DND-41 (cell line): ENCODE measurements around the gene PEAK3.

Experiments
- ATAC-seq: fragments of 200-7000 bp; cut with Tn5 transposase; 3 replicates; pipeline ENCODE4 v1.9.1; 2021; ENCODE audit warnings: low read depth; ENCODE audit not compliant: insufficient read depth
- DNase-seq: peaks from one replicate; pipeline ENCODE4 v3.0.0-alpha.2; 2020
- H2AFZ ChIP-seq: 2 replicates; pipeline ENCODE4 v1.6.0; 2012; ENCODE audit warnings: low read depth, low read length
- H3K27ac ChIP-seq: 2 replicates; pipeline ENCODE4 v1.5.1; 2012; ENCODE audit warnings: low read length, inconsistent platforms
- H3K27me3 ChIP-seq: fragments of 200-600 bp; sonication (generic); 2 replicates; pipeline ENCODE4 v1.6.0; 2012; ENCODE audit warnings: low read length, mild to moderate bottlenecking, inconsistent platforms; ENCODE audit not compliant: insufficient read depth, poor library complexity
- H3K36me3 ChIP-seq: 2 replicates; pipeline ENCODE4 v1.5.1; 2012; ENCODE audit warnings: low read length, inconsistent platforms; ENCODE audit not compliant: insufficient read depth
- H3K4me1 ChIP-seq: 2 replicates; pipeline ENCODE4 v1.5.1; 2012; ENCODE audit warnings: mild to moderate bottlenecking, low read length; ENCODE audit not compliant: insufficient read depth
- H3K4me2 ChIP-seq: 2 replicates; pipeline ENCODE4 v1.6.0; 2012; ENCODE audit warnings: mild to moderate bottlenecking, moderate library complexity, low read length, inconsistent platforms; ENCODE audit not compliant: insufficient read depth
- H3K4me3 ChIP-seq, 2 experiments: fragments of 200-600 bp in 1 of 2; shearing (Covaris generic) in 1 of 2; 2 replicates each; pipeline ENCODE4 v1.5.1; 2012 to 2016; ENCODE audit warnings: inconsistent platforms in 2 of 2, low read length in 2 of 2, mild to moderate bottlenecking in 2 of 2, low read depth in 1 of 2, moderate library complexity in 1 of 2
- H3K79me2 ChIP-seq: 2 replicates; pipeline ENCODE4 v1.6.0; 2012; ENCODE audit warnings: low read length, inconsistent platforms; ENCODE audit not compliant: insufficient read depth
- H3K9ac ChIP-seq: 2 replicates; pipeline ENCODE4 v1.6.0; 2012; ENCODE audit warnings: low read depth, mild to moderate bottlenecking, inconsistent platforms, low read length, moderate library complexity
- H3K9me3 ChIP-seq: 2 replicates; pipeline ENCODE4 v1.5.1; 2012; ENCODE audit warnings: low read length, moderate library complexity, mild to moderate bottlenecking, inconsistent platforms; ENCODE audit not compliant: insufficient read depth, severe bottlenecking
- H4K20me1 ChIP-seq: 2 replicates; pipeline ENCODE4 v1.6.0; 2012; ENCODE audit warnings: low read length; ENCODE audit not compliant: insufficient read depth
- CTCF ChIP-seq: IDR thresholded peaks from 2 replicates; pipeline ENCODE4 v1.5.1; 2012; ENCODE audit warnings: borderline replicate concordance, low read length, moderate library complexity, mild to moderate bottlenecking; ENCODE audit not compliant: poor library complexity, severe bottlenecking; ENCODE audit errors: extremely low read depth
- EZH2 ChIP-seq: IDR thresholded peaks from 3 replicates; pipeline ENCODE4 v1.6.1; 2012; ENCODE audit warnings: borderline replicate concordance, low read depth, mild to moderate bottlenecking, moderate library complexity, low read length, inconsistent platforms; ENCODE audit not compliant: severe bottlenecking

Gene PEAK3

GRCh38 chr19:2290441-2291184 is 8.6 kb upstream of the PEAK3 start:
- ATAC-seq, result no peak
- no peak overlapping the region for H2AFZ ChIP-seq
- peaks cover 9% of the 10 kb centered on the region; the same call in 1 of the 2 replicates for H4K20me1 ChIP-seq
- H3K79me2 ChIP-seq, result no peaks in the 10 kb centered on the region
- DNase-seq, result no peak
- H3K4me1 ChIP-seq, result peaks cover 11% of the 10 kb centered on the region
- no peaks in the 10 kb centered on the region for H3K36me3 ChIP-seq
- H3K4me2 ChIP-seq, result 0 out of 2 replicates have a peak overlapping the region, but pooled peaks have one; percentile 51
- no peaks in the 10 kb centered on the region for H3K27me3 ChIP-seq
- H3K9ac ChIP-seq, result no peak overlapping the region
- no peaks in the 10 kb centered on the region for H3K9me3 ChIP-seq
- H3K27ac ChIP-seq, result no peak overlapping the region
- TF ChIP-seq CTCF, result no peak
- TF ChIP-seq EZH2, result no peak
- no peak overlapping the region for H3K4me3 ChIP-seq

DNA sequence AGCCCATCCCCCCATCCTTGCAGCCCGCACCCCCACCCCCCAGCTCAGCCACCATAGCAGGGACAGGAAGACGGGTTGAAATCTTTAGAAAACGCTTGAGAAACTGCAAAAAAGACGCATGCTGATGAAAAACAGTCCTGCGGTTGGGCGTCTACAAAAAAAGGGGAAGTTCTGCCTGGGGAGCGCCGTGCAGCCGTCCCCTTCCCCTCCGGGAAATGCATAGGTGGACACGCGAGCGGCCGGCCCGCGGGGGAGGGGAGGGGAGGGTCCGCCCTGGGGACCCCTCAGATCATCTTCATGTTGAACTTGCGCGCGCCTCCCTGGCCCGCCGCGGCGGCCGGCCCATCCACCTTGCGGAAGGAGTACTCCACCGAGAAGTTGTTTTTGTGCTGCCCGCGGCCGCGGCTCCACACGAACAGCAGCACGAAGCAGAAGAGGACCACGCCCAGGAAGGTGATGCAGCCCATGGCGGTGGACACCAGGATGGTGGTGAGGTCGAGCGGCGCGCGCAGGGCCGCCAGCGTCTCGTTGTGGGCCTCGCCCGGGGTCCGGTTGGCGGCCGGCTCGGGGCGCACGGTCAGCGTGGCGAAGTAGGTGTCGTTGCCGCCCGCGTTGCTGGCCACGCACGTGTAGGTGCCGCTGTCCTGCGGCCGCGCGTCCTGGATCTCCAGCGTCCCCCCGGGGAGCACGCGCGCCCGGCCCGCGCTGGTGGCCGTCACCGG is 7.9 kb upstream of the PEAK3 start:
- no peaks in the 10 kb centered on the region for H3K36me3 ChIP-seq
- DNase-seq, result peak; percentile 18
- peaks cover 9% of the 10 kb centered on the region; the same call in 1 of the 2 replicates for H4K20me1 ChIP-seq
- peaks cover 11% of the 10 kb centered on the region for H3K4me1 ChIP-seq
- peak overlapping the region; percentile 51 for H3K4me2 ChIP-seq
- TF ChIP-seq EZH2 (no peak), CTCF (no peak)
- H3K27me3 ChIP-seq, result no peaks in the 10 kb centered on the region
- peak overlapping the region; percentile 42; the same call in 1 of the 2 replicates for H3K9ac ChIP-seq
- peak overlapping the region in 1 of 2 experiments; percentile 32; a peak in 1 of 4 replicates for H3K4me3 ChIP-seq
- H3K9me3 ChIP-seq, result no peaks in the 10 kb centered on the region
- peak; percentile 23; the same call in 2 of the 3 replicates for ATAC-seq
- peak overlapping the region; percentile 45; the same call in 1 of the 2 replicates for H2AFZ ChIP-seq
- H3K27ac ChIP-seq, result no peak overlapping the region
- no peaks in the 10 kb centered on the region for H3K79me2 ChIP-seq

DNA sequence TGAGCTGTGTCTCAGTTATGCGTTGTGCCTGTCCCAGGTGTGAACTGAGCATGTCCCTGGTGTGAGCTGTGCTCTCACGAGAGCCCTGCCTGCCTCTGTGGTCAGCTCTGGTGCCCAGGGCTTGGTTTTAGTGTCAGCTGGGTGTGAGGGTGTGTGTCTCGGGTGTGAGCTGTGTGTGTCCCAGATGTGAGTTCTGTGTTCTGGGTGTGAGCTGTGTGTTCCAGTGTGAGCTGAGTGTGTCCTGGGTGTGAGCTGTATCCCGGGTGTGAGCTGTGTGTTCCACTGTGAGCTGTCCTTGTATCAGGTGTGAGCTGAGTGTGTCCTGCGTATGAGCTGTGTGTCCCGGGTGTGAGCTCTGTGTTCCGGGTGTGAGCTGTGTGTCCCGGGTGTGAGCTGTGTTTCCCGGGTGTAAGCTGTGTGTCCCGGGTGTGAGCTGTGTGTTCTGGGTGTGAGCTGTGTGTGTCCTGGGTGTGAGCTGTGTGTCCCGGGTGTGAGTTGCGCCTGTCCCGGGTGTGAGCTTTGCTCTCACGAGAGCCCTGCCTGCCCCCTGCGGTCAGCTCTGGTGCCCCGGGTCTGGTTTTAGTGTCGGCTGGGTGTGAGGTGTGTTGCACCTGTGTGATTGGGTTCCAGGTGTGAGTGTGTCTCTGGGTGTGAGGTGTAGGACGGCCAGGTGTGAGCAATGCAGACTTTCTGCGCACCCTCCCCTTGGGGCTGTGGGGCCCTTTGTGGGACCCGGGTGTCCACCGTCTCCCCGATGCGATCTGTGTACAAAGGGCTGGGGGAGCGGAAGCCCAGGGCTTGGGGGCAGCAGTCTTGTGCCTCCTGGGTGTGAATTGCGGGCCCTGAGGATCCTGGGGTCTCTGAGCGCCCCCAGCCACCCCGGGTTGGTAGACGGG is 7.1 kb upstream of the PEAK3 start:
- Histone ChIP-seq H3K9me3 (no peaks in the 10 kb centered on the region), H3K27me3 (no peaks in the 10 kb centered on the region), H3K79me2 (no peaks in the 10 kb centered on the region), H3K9ac (peak overlapping the region; percentile 42; the same call in 1 of the 2 replicates), H4K20me1 (peaks cover 9% of the 10 kb centered on the region; the same call in 1 of the 2 replicates), H3K27ac (no peak overlapping the region), H3K4me3 (no peak overlapping the region), H2AFZ (no peak overlapping the region), H3K4me2 (peak overlapping the region; percentile 51; the same call in 1 of the 2 replicates), H3K4me1 (peaks cover 11% of the 10 kb centered on the region), H3K36me3 (no peaks in the 10 kb centered on the region)
- DNase-seq (no peak), ATAC-seq (no peak)
- peak; percentile 15 for TF ChIP-seq EZH2
- TF ChIP-seq CTCF, result no peak
